Peyer's patch (tissue), 4 donors: ENCODE results near the gene EIPR1. TPM values are rescaled to one million over a fixed set of nuclear protein-coding genes. Genes with fewer than 3 reads are reported as not detected.

Source experiments
- DNase-seq, 3 donors: peaks; one replicate each; pipeline ENCODE4 v3.0.0-alpha.2; 2017 to 2019
- H3K27ac ChIP-seq, 4 donors: fragments of 200-600 bp; sonication (generic); one replicate each; pipeline ENCODE4 v1.5.1; 2016 to 2019
- H3K27me3 ChIP-seq, 2 donors: fragments of 200-600 bp; sonication (generic); one replicate each; pipeline ENCODE4 v1.5.1; 2019
- H3K36me3 ChIP-seq, 3 donors: fragments of 200-600 bp; sonication (generic); one replicate each; pipeline ENCODE4 v1.5.1; 2016 to 2019
- H3K4me1 ChIP-seq, 4 donors: fragments of 200-600 bp; sonication (generic); one replicate each; pipeline ENCODE4 v1.5.1; 2016 to 2019
- H3K4me3 ChIP-seq, 4 donors: fragments of 200-600 bp; sonication (generic); 1 replicate in 3 of 4; 2 replicates in 1 of 4; pipeline ENCODE4 v1.5.1; 2016 to 2019; ENCODE audit warnings: mild to moderate bottlenecking in 1 of 4
- H3K9me3 ChIP-seq, 4 donors: fragments of 200-600 bp; sonication (generic); one replicate each; pipeline ENCODE4 v1.5.1; 2016 to 2019; ENCODE audit warnings: mild to moderate bottlenecking in 1 of 4
- CTCF ChIP-seq, 6 experiments: fragments of 450-650 bp in 4 of 6; fragments of 200-600 bp in 2 of 6; sonication (generic) in 1 of 6; IDR thresholded peaks; one replicate each; pipeline ENCODE4 v1.5.1; 2017 to 2019; ENCODE audit warnings: antibody characterized with exemption in 6 of 6, mild to moderate bottlenecking in 3 of 6, moderate library complexity in 1 of 6
- POLR2A ChIP-seq, 2 donors: fragments of 450-650 bp; IDR thresholded peaks; one replicate each; pipeline ENCODE4 v1.5.1; 2017; ENCODE audit warnings: antibody characterized with exemption in 2 of 2, mild to moderate bottlenecking in 2 of 2, moderate library complexity in 2 of 2
- total RNA-seq, 4 donors: library from RNA; depleted of rRNA; stranded (reverse); fragments of >200 nt; gene quantifications; one replicate each; pipeline ENCODE4 v1.1.0, GENCODE V29; 2016

The EIPR1 gene
- total RNA-seq, 4 donors from 2014 or later: 23.4 to 94.1 (median 36.2) TPM

GRCh38 chr2:3296182-3296972 lies 81.2 kb downstream of the EIPR1 start:
- no peaks in the 10 kb centered on the region for H3K9me3 ChIP-seq
- no peak overlapping the region for H3K27ac ChIP-seq
- no peaks in the 10 kb centered on the region for H3K4me1 ChIP-seq
- H3K4me3 ChIP-seq: no peak overlapping the region
- peak in 1 of 3 donors; percentile 18 for DNase-seq
- no peak for TF ChIP-seq CTCF (IDR thresholded peaks at IDR 0.05)
- no peak for TF ChIP-seq POLR2A (IDR thresholded peaks at IDR 0.05)
- no peaks in the 10 kb centered on the region for H3K36me3 ChIP-seq
- no peaks in the 10 kb centered on the region for H3K27me3 ChIP-seq

GRCh38 chr2:3294493-3294892 lies 83.1 kb downstream of the EIPR1 start:
- no peak overlapping the region for H3K4me3 ChIP-seq
- H3K27me3 ChIP-seq: no peaks in the 10 kb centered on the region
- H3K4me1 ChIP-seq: no peaks in the 10 kb centered on the region
- peak in 1 of 3 donors; percentile 11 for DNase-seq
- no peaks in the 10 kb centered on the region for H3K9me3 ChIP-seq
- no peaks in the 10 kb centered on the region for H3K36me3 ChIP-seq
- TF ChIP-seq CTCF (IDR thresholded peaks at IDR 0.05) (no peak), POLR2A (IDR thresholded peaks at IDR 0.05) (no peak)
- H3K27ac ChIP-seq: no peak overlapping the region

DNA sequence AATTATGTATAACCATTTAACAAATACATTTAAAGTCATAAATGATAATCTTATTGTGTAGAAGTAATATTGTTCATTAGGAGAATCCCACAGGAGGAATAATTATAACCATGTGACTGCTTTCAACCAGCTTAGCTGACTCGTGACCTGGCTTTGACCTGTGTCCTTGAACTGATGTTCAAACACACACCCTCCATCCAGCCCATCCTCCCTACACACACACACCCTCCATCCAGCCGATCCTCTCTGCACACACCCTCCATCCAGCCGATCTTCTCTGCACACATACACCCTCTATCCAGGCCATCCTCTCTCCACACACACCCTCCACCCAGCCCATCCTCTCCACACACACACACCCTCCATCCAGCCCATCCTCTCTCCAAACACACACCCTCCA lies 83.5 kb downstream of the EIPR1 start:
- TF ChIP-seq CTCF (IDR thresholded peaks at IDR 0.05) (no peak), POLR2A (IDR thresholded peaks at IDR 0.05) (no peak)
- Histone ChIP-seq H3K9me3 (no peaks in the 10 kb centered on the region), H3K4me1 (no peaks in the 10 kb centered on the region), H3K27me3 (no peaks in the 10 kb centered on the region), H3K36me3 (no peaks in the 10 kb centered on the region), H3K27ac (no peak overlapping the region), H3K4me3 (no peak overlapping the region)
- DNase-seq: peak in 1 of 3 donors; percentile 19

DNA sequence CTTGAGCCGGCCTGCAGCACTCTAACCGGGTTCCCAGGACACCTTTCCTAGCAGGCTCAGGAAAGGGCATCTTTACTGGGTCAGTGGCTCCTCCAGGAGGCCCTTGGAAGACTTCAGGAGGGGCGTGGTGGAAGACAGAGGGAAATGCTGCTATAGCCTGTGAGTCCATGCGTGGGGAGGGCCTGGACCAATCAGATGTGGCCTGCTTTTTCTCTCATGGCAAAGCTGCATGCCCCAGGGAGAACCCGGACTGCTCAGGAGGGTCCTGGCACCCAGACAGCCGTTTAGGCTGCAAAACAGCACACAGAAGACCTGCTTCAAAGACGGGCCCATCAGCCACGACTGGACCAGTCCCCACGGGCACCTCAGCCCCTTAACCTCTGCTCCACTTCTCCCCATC lies 84.4 kb downstream of the EIPR1 start:
- no peaks in the 10 kb centered on the region for H3K9me3 ChIP-seq
- H3K27ac ChIP-seq: no peak overlapping the region
- H3K4me3 ChIP-seq: no peak overlapping the region
- H3K4me1 ChIP-seq: no peaks in the 10 kb centered on the region
- peak in 1 of 3 donors; percentile 27 for DNase-seq
- H3K36me3 ChIP-seq: no peaks in the 10 kb centered on the region
- no peaks in the 10 kb centered on the region for H3K27me3 ChIP-seq
- TF ChIP-seq CTCF (IDR thresholded peaks at IDR 0.05) (no peak), POLR2A (IDR thresholded peaks at IDR 0.05) (no peak)

DNA sequence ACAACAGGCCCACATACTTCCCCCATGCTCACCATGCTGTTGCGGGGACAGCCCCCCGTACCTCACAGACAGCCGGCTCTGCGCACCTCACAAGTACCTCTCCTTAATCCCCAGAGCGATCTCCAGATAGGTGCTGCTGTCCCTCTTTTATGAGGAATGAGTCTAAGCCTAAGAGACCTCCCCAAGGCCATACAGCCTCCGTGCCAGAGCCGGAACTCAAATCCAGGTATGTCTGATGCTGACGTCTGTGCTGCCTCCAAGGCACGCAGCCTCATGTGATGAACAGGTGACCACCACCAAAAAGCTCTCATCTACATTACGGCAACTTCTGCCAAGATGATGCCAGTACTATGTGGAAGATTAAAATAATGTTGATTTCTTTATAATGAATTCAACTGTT lies 85.2 kb downstream of the EIPR1 start:
- no peaks in the 10 kb centered on the region for H3K4me1 ChIP-seq
- peak in 1 of 3 donors; percentile 28 for DNase-seq
- no peak overlapping the region for H3K27ac ChIP-seq
- no peaks in the 10 kb centered on the region for H3K9me3 ChIP-seq
- no peak for TF ChIP-seq POLR2A (IDR thresholded peaks at IDR 0.05)
- TF ChIP-seq CTCF (IDR thresholded peaks at IDR 0.05): no peak
- no peaks in the 10 kb centered on the region for H3K27me3 ChIP-seq
- H3K4me3 ChIP-seq: no peak overlapping the region
- no peaks in the 10 kb centered on the region for H3K36me3 ChIP-seq
